Measurements from ENCODE around the gene ZNRF3. TPM values are rescaled to one million over a fixed set of nuclear protein-coding genes. Genes with fewer than 3 reads are reported as not detected.

Gene ZNRF3
- total RNA-seq, 1 donor from 2014 or later: 0.69 TPM

GRCh38 chr22:29105468-29105867, 222.1 kb downstream of the ZNRF3 start:
- ATAC-seq (ENCODE audit: low read depth) (no peak), DNase-seq (no peak)
- ChIA-PET CTCF (interaction anchor here (1.2 kb wide), 1 partner anchor 140 kb away, joined by 4 read pairs; no protein-coding TSS in a partner anchor), POLR2A (no interaction called here)
- Mint-ChIP-seq H3K4me3 (no peak overlapping the region), H3K4me1 (no peaks in the 10 kb centered on the region), H3K27ac (no peak overlapping the region), H3K36me3 (ENCODE audit: low read depth) (no peaks in the 10 kb centered on the region), H3K9me3 (no peaks in the 10 kb centered on the region), H3K27me3 (peaks cover 17% of the 10 kb centered on the region)
- TF ChIP-seq CTCF (IDR thresholded peaks at IDR 0.05): no peak
- intact Hi-C loops (cut with micrococcal nuclease): no loop called here

- Mint-ChIP-seq H3K36me3 (ENCODE audit: low read depth) (no peaks in the 10 kb centered on the region), H3K9me3 (no peaks in the 10 kb centered on the region), H3K27me3 (peaks cover 21% of the 10 kb centered on the region), H3K4me1 (no peaks in the 10 kb centered on the region), H3K4me3 (no peak overlapping the region), H3K27ac (no peak overlapping the region)
- ChIA-PET CTCF (no interaction called here), POLR2A (interaction anchor here (0.7 kb wide), 1 partner anchor 13 kb away, joined by 8 read pairs; no protein-coding TSS in a partner anchor)
- intact Hi-C loops (cut with micrococcal nuclease): no loop called here
- ATAC-seq (ENCODE audit: low read depth) (no peak), DNase-seq (no peak)
- TF ChIP-seq CTCF (IDR thresholded peaks at IDR 0.05): no peak
Measured at GRCh38 chr22:29106839-29107238, 223.5 kb downstream of the ZNRF3 start.

Other genes with a start within 250 kb of the ZNRF3 start
- 6.2 and 7.9 TPM in 2 replicates for gene TTC28, start 203.7 kb upstream of the ZNRF3 start, total RNA-seq
- 13.5 and 14.9 TPM in 2 replicates for gene CHEK2, start 141.8 kb upstream of the ZNRF3 start, total RNA-seq
- 16.0 and 17.0 TPM in 2 replicates for gene HSCB, start 141.5 kb upstream of the ZNRF3 start, total RNA-seq
- gene CCDC117, start 110.9 kb upstream of the ZNRF3 start, total RNA-seq: 16.3 and 21.9 TPM in 2 replicates
- 57.7 and 67.3 TPM in 2 replicates for gene XBP1, start 83.0 kb upstream of the ZNRF3 start, total RNA-seq
- gene C22orf31, start 178.3 kb downstream of the ZNRF3 start, total RNA-seq: not detected in 2 replicates
- gene KREMEN1, start 189.5 kb downstream of the ZNRF3 start, total RNA-seq: not detected in 2 replicates

All from activated B cell treated with CpG ODN at 0.5 μM for 24 hours (primary cell).